Measurements from ENCODE around the gene REG1A.

The REG1A gene

GRCh38 chr2:79114797-79115494 lies 5.3 kb upstream of the REG1A start:
- no peak overlapping the region for H3K4me2 ChIP-seq (ENCODE audit: low read length)
- H3K27me3 ChIP-seq (ENCODE audit: insufficient read depth, low read length): no peaks in the 10 kb centered on the region
- H3K18ac ChIP-seq (ENCODE audit: low read length): no peak overlapping the region
- H2AFZ ChIP-seq (ENCODE audit: insufficient read depth, low read length, poor library complexity): no peak overlapping the region
- H3K27ac ChIP-seq (ENCODE audit: low read depth, low read length): no peak overlapping the region
- H3K4me1 ChIP-seq (ENCODE audit: control insufficient read depth in 1 of 2, insufficient read depth in 2 of 2, low read length in 2 of 2): no peaks in the 10 kb centered on the region
- WGBS (ENCODE audit: extremely low coverage, insufficient coverage, insufficient read length): no CpG with 5 or more reads among the region's 3 CpGs
- no peaks in the 10 kb centered on the region for H3K79me1 ChIP-seq (ENCODE audit: low read length)
- no peak overlapping the region for H3K9ac ChIP-seq (ENCODE audit: low read length)
- no peak overlapping the region for H4K8ac ChIP-seq (ENCODE audit: low read depth, low read length)
- DNase-seq: no peak
- H4K12ac ChIP-seq (ENCODE audit: low read depth, low read length): no peak overlapping the region
- no peak overlapping the region for H3K4me3 ChIP-seq (ENCODE audit: low read depth, low read length)
- H4K91ac ChIP-seq (ENCODE audit: low read depth, low read length): no peak overlapping the region
- no peaks in the 10 kb centered on the region for H3K36me3 ChIP-seq (ENCODE audit: control insufficient read depth in 1 of 2, insufficient read depth in 2 of 2, low read length in 2 of 2)
- H3K23ac ChIP-seq (ENCODE audit: low read length): no peak overlapping the region
- no peaks in the 10 kb centered on the region for H3K79me2 ChIP-seq (ENCODE audit: control insufficient read depth, insufficient read depth, low read length, poor library complexity)
- H3K9me3 ChIP-seq (ENCODE audit: insufficient read depth, low read depth, low read length): peaks cover 3% of the 10 kb centered on the region
- H2BK120ac ChIP-seq (ENCODE audit: insufficient read depth, low read length, poor library complexity): no peak overlapping the region
- no peak overlapping the region for H3K14ac ChIP-seq (ENCODE audit: low read length)
- H2BK5ac ChIP-seq (ENCODE audit: low read depth, low read length, poor library complexity): no peak overlapping the region
- no peak overlapping the region for H3K4ac ChIP-seq (ENCODE audit: low read depth, low read length)
- no peak overlapping the region for H2BK12ac ChIP-seq (ENCODE audit: low read length)
- H2AK5ac ChIP-seq (ENCODE audit: low read length): no peak overlapping the region

- no peaks in the 10 kb centered on the region for H3K27me3 ChIP-seq (ENCODE audit: insufficient read depth, low read length)
- H3K4ac ChIP-seq (ENCODE audit: low read depth, low read length): no peak overlapping the region
- H3K79me1 ChIP-seq (ENCODE audit: low read length): no peaks in the 10 kb centered on the region
- no peak overlapping the region for H3K23ac ChIP-seq (ENCODE audit: low read length)
- no CpG with 5 or more reads among the region's 2 CpGs for WGBS (ENCODE audit: extremely low coverage, insufficient coverage, insufficient read length)
- H3K79me2 ChIP-seq (ENCODE audit: control insufficient read depth, insufficient read depth, low read length, poor library complexity): no peaks in the 10 kb centered on the region
- H4K12ac ChIP-seq (ENCODE audit: low read depth, low read length): no peak overlapping the region
- no peaks in the 10 kb centered on the region for H3K36me3 ChIP-seq (ENCODE audit: control insufficient read depth in 1 of 2, insufficient read depth in 2 of 2, low read length in 2 of 2)
- no peak overlapping the region for H2BK5ac ChIP-seq (ENCODE audit: low read depth, low read length, poor library complexity)
- H2BK12ac ChIP-seq (ENCODE audit: low read length): no peak overlapping the region
- H3K9ac ChIP-seq (ENCODE audit: low read length): no peak overlapping the region
- H3K18ac ChIP-seq (ENCODE audit: low read length): no peak overlapping the region
- no peak overlapping the region for H3K14ac ChIP-seq (ENCODE audit: low read length)
- H3K4me1 ChIP-seq (ENCODE audit: control insufficient read depth in 1 of 2, insufficient read depth in 2 of 2, low read length in 2 of 2): no peaks in the 10 kb centered on the region
- peaks cover 3% of the 10 kb centered on the region for H3K9me3 ChIP-seq (ENCODE audit: insufficient read depth, low read depth, low read length)
- DNase-seq: no peak
- no peak overlapping the region for H2AK5ac ChIP-seq (ENCODE audit: low read length)
- no peak overlapping the region for H4K91ac ChIP-seq (ENCODE audit: low read depth, low read length)
- no peak overlapping the region for H3K4me2 ChIP-seq (ENCODE audit: low read length)
- no peak overlapping the region for H2BK120ac ChIP-seq (ENCODE audit: insufficient read depth, low read length, poor library complexity)
- no peak overlapping the region for H3K27ac ChIP-seq (ENCODE audit: low read depth, low read length)
- H4K8ac ChIP-seq (ENCODE audit: low read depth, low read length): no peak overlapping the region
- no peak overlapping the region for H2AFZ ChIP-seq (ENCODE audit: insufficient read depth, low read length, poor library complexity)
- no peak overlapping the region for H3K4me3 ChIP-seq (ENCODE audit: low read depth, low read length)
Measured at GRCh38 chr2:79116997-79117928, 3.0 kb upstream of the REG1A start.

GRCh38 chr2:79122676-79123075 lies 2.4 kb downstream of the REG1A start:
- H3K18ac ChIP-seq (ENCODE audit: low read length): no peak overlapping the region
- no peak overlapping the region for H2AK5ac ChIP-seq (ENCODE audit: low read length)
- H3K36me3 ChIP-seq (ENCODE audit: control insufficient read depth in 1 of 2, insufficient read depth in 2 of 2, low read length in 2 of 2): no peaks in the 10 kb centered on the region
- no peak overlapping the region for H3K4ac ChIP-seq (ENCODE audit: low read depth, low read length)
- no peak overlapping the region for H4K91ac ChIP-seq (ENCODE audit: low read depth, low read length)
- no peak overlapping the region for H2AFZ ChIP-seq (ENCODE audit: insufficient read depth, low read length, poor library complexity)
- no peak overlapping the region for H4K12ac ChIP-seq (ENCODE audit: low read depth, low read length)
- no peaks in the 10 kb centered on the region for H3K79me1 ChIP-seq (ENCODE audit: low read length)
- H3K23ac ChIP-seq (ENCODE audit: low read length): no peak overlapping the region
- WGBS (ENCODE audit: extremely low coverage, insufficient coverage, insufficient read length): no CpG with 5 or more reads among the region's 2 CpGs
- no peaks in the 10 kb centered on the region for H3K9me3 ChIP-seq (ENCODE audit: insufficient read depth, low read depth, low read length)
- no peaks in the 10 kb centered on the region for H3K79me2 ChIP-seq (ENCODE audit: control insufficient read depth, insufficient read depth, low read length, poor library complexity)
- H3K27me3 ChIP-seq (ENCODE audit: insufficient read depth, low read length): no peaks in the 10 kb centered on the region
- no peak overlapping the region for H3K4me2 ChIP-seq (ENCODE audit: low read length)
- H3K4me3 ChIP-seq (ENCODE audit: low read depth, low read length): no peak overlapping the region
- no peak overlapping the region for H2BK120ac ChIP-seq (ENCODE audit: insufficient read depth, low read length, poor library complexity)
- no peak overlapping the region for H2BK5ac ChIP-seq (ENCODE audit: low read depth, low read length, poor library complexity)
- DNase-seq: no peak
- no peak overlapping the region for H3K27ac ChIP-seq (ENCODE audit: low read depth, low read length)
- H4K8ac ChIP-seq (ENCODE audit: low read depth, low read length): no peak overlapping the region
- H3K14ac ChIP-seq (ENCODE audit: low read length): no peak overlapping the region
- H3K4me1 ChIP-seq (ENCODE audit: control insufficient read depth in 1 of 2, insufficient read depth in 2 of 2, low read length in 2 of 2): no peaks in the 10 kb centered on the region
- H2BK12ac ChIP-seq (ENCODE audit: low read length): no peak overlapping the region
- H3K9ac ChIP-seq (ENCODE audit: low read length): no peak overlapping the region

- no peak overlapping the region for H4K91ac ChIP-seq (ENCODE audit: low read depth, low read length)
- H3K4ac ChIP-seq (ENCODE audit: low read depth, low read length): no peak overlapping the region
- no peaks in the 10 kb centered on the region for H3K79me2 ChIP-seq (ENCODE audit: control insufficient read depth, insufficient read depth, low read length, poor library complexity)
- no CpG with 5 or more reads among the region's 9 CpGs for WGBS (ENCODE audit: extremely low coverage, insufficient coverage, insufficient read length)
- no peak overlapping the region for H4K12ac ChIP-seq (ENCODE audit: low read depth, low read length)
- H3K23ac ChIP-seq (ENCODE audit: low read length): no peak overlapping the region
- H3K18ac ChIP-seq (ENCODE audit: low read length): no peak overlapping the region
- no peak overlapping the region for H2BK120ac ChIP-seq (ENCODE audit: insufficient read depth, low read length, poor library complexity)
- no peak overlapping the region for H2AK5ac ChIP-seq (ENCODE audit: low read length)
- no peaks in the 10 kb centered on the region for H3K36me3 ChIP-seq (ENCODE audit: control insufficient read depth in 1 of 2, insufficient read depth in 2 of 2, low read length in 2 of 2)
- no peaks in the 10 kb centered on the region for H3K4me1 ChIP-seq (ENCODE audit: control insufficient read depth in 1 of 2, insufficient read depth in 2 of 2, low read length in 2 of 2)
- H3K9me3 ChIP-seq (ENCODE audit: insufficient read depth, low read depth, low read length): no peaks in the 10 kb centered on the region
- H2BK12ac ChIP-seq (ENCODE audit: low read length): no peak overlapping the region
- H2BK5ac ChIP-seq (ENCODE audit: low read depth, low read length, poor library complexity): no peak overlapping the region
- H3K9ac ChIP-seq (ENCODE audit: low read length): no peak overlapping the region
- H3K4me3 ChIP-seq (ENCODE audit: low read depth, low read length): no peak overlapping the region
- no peak overlapping the region for H3K4me2 ChIP-seq (ENCODE audit: low read length)
- H2AFZ ChIP-seq (ENCODE audit: insufficient read depth, low read length, poor library complexity): no peak overlapping the region
- H3K14ac ChIP-seq (ENCODE audit: low read length): no peak overlapping the region
- H3K79me1 ChIP-seq (ENCODE audit: low read length): no peaks in the 10 kb centered on the region
- DNase-seq: no peak
- no peaks in the 10 kb centered on the region for H3K27me3 ChIP-seq (ENCODE audit: insufficient read depth, low read length)
- H3K27ac ChIP-seq (ENCODE audit: low read depth, low read length): no peak overlapping the region
- no peak overlapping the region for H4K8ac ChIP-seq (ENCODE audit: low read depth, low read length)
Measured at GRCh38 chr2:79124907-79125720, 4.8 kb downstream of the REG1A start.
